ENCODE measurements around the gene DUSP16.
A peak's percentile ranks its signal among the peaks of the same experiment; 100 is the strongest.

The DUSP16 gene, protein sequence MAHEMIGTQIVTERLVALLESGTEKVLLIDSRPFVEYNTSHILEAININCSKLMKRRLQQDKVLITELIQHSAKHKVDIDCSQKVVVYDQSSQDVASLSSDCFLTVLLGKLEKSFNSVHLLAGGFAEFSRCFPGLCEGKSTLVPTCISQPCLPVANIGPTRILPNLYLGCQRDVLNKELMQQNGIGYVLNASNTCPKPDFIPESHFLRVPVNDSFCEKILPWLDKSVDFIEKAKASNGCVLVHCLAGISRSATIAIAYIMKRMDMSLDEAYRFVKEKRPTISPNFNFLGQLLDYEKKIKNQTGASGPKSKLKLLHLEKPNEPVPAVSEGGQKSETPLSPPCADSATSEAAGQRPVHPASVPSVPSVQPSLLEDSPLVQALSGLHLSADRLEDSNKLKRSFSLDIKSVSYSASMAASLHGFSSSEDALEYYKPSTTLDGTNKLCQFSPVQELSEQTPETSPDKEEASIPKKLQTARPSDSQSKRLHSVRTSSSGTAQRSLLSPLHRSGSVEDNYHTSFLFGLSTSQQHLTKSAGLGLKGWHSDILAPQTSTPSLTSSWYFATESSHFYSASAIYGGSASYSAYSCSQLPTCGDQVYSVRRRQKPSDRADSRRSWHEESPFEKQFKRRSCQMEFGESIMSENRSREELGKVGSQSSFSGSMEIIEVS

DNA sequence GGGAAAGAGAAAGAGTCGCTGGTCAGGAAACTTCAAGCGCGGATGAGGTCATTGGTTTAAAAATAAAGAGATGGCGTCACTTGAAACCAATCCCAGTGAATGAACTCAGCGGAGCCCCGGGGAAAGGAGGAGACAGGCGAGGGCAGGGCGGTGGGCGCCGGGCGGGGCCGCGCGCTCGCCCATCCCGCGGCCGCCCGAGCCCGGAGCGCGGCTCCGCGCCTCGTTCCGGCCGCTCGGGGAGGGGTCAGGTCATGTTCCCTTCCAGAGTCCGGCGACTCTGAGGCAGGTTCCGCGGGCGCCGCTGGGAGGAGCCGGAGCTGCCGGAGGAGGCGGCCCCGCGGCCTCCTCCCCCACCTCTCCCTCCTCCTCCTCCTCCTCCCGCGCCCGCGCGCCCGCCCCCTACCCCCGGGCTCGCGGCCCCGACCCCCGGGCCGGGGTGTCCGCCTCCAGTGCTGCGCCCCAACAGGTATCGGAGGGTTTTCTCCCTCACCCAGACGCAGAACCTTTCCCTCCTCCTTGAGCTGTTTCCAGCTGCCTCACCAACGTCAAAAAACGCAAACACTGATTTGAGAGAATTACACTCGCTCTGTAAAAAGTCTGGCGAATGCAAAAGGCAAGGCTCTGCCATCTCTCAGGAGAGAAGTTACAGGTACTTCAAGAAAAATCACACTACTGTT, at the start of gene DUSP16:
Gene DUSP16, minus strand, starts transcription at position 279 of the 677 bp plus-strand sequence. CDS start 41,765 bp downstream, outside the sequence.
- POLR2A ChIA-PET (ENCODE audit: low non-redundant PET), result no interaction called here
- TF ChIP-seq, protein P1, sequence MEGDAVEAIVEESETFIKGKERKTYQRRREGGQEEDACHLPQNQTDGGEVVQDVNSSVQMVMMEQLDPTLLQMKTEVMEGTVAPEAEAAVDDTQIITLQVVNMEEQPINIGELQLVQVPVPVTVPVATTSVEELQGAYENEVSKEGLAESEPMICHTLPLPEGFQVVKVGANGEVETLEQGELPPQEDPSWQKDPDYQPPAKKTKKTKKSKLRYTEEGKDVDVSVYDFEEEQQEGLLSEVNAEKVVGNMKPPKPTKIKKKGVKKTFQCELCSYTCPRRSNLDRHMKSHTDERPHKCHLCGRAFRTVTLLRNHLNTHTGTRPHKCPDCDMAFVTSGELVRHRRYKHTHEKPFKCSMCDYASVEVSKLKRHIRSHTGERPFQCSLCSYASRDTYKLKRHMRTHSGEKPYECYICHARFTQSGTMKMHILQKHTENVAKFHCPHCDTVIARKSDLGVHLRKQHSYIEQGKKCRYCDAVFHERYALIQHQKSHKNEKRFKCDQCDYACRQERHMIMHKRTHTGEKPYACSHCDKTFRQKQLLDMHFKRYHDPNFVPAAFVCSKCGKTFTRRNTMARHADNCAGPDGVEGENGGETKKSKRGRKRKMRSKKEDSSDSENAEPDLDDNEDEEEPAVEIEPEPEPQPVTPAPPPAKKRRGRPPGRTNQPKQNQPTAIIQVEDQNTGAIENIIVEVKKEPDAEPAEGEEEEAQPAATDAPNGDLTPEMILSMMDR (conservative IDR thresholded peaks at IDR 0.05; ENCODE audit: low read depth), result no peak
- peak; percentile 84 for DNase-seq (ENCODE audit: low spot score)
- H3K27ac ChIP-seq, result peak within 1 kb of the TSS; percentile 88
- CTCF ChIA-PET, result interaction anchor here (0.7 to 1.0 kb wide), 3 partner anchors 39 to 176 kb away, joined by 3 read pairs; no protein-coding TSS in a partner anchor

DNA sequence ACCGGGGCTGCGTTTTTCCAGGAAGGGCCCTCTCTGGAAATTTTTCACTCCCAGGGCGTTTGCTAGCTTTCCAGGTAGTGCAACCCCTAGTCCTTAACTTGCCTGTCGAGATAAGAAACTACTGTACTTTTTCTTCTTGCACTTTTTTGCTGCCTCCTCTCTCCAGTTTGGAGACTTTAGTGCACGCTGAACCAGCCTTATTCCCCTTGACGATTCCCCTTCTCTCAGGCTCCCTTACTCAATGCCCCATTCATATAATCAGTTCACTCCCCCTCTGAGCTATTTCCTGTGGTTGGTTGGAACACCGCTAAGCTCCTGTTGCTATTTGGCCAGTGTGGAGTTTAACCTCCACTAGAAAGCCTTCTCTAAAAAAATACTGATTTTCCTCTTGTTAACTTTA, 49.7 kb upstream of the DUSP16 start:
- ChIA-PET CTCF (interaction anchor here (0.7 kb wide), 1 partner anchor 227 kb away, joined by 5 read pairs; no protein-coding TSS in a partner anchor), POLR2A (ENCODE audit: low non-redundant PET) (no interaction called here)
- peak overlapping the region; percentile 90 for H3K27ac ChIP-seq
- TF ChIP-seq, protein P1 (conservative IDR thresholded peaks at IDR 0.05; ENCODE audit: low read depth), result no peak
- DNase-seq (ENCODE audit: low spot score), result peak; percentile 34

DNA sequence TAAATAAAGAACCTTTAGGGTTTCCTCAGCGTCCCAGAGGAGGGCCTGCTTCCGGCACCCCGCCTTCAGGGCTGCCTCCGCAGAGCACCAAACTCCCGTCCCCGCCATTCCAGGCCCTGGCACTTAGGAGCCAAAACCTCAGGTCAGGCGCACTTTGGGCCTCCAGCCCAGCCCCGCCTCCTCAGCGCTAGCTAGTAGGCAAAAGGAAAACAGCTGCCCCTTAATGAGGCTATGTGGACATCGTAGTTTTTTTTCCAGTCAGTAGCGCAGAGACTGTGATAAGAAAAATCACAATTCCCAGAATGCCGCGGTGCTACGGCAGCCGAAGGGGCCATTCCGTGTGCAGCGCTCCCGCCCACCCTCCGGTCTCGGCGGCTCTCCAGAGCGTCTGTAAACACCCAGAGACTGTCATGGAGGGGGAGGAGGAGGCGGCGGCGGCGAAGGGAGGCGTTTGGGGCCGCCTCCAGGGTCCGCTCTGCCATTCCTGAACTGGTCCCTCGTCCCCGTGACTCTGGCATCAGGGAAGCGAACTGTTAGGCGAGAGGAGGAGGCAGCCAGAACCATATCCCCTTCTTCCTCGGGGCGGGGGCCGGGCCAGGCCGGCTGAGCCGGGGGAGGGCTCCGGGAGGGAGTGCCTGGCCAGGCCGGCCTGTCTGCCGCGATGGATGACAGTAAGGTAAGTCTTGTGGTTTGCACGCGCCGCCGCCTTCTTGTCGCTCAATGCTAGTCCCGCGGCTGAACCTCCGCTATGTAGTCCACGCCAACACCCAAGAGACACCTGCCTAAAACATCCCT, 49.0 kb upstream of the DUSP16 start, which contains the start of gene CREBL2:
Gene CREBL2, plus strand, starts transcription at position 365 of the 795 bp plus-strand sequence. Its CDS starts 297 bp downstream, at position 662.
- ChIA-PET POLR2A (ENCODE audit: low non-redundant PET) (no interaction called here), CTCF (interaction anchor here (0.7 kb wide), 1 partner anchor 226 kb away, joined by 5 read pairs; no protein-coding TSS in a partner anchor)
- H3K27ac ChIP-seq, result peak within 1 kb of the TSS; percentile 90
- TF ChIP-seq, protein P1 (conservative IDR thresholded peaks at IDR 0.05; ENCODE audit: low read depth), result no peak
- DNase-seq (ENCODE audit: low spot score), result peak; percentile 85

DNA sequence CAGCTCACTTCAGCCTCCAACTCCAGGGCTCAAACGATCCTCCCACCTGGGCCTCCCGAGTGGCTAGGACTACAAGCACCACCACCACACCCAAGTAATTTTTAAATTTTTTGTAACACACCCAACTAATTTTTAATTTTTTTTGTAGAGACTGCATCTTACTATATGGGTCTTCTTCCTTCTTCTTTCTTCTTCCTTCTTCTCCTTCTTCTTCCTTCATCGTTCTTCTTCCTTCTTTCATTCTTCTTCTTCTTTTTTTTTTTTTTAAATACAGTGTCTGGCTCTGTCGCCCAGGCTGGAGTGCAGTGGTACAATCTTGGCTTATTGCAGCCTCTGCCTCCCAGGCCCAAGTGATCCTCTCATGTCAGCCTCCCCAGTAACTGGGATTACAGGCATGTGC, 48.0 kb upstream of the DUSP16 start:
- CTCF ChIA-PET, result no interaction called here

DNA sequence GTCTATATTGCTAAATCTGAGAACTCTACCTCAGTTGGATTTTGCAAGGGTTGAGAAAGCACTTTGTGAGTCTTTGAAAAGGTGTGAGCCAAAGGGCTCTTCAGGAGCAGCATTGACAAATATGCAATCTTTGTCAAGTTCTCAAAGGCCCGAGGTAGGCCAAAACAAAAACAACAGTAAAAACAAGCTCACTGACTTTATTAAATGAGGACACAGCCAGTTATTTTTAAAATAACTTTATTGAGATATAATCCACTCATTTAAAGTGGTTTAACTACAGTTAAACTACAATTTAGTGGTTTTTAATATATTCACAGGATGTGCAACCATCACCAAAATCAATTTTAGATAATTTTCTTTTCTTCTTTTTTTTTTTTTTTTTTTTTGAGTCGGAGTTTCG, 47.0 kb upstream of the DUSP16 start:
- H3K27ac ChIP-seq, result no peak overlapping the region
- no peak for DNase-seq (ENCODE audit: low spot score)
- CTCF ChIA-PET, result interaction anchor here (1.9 kb wide), 1 partner anchor 233 kb away, joined by 8 read pairs; no protein-coding TSS in a partner anchor
- POLR2A ChIA-PET (ENCODE audit: low non-redundant PET), result interaction anchor here (0.7 kb wide), 1 partner anchor 106 kb away, joined by 5 read pairs; no protein-coding TSS in a partner anchor
- TF ChIP-seq, protein P1 (conservative IDR thresholded peaks at IDR 0.05; ENCODE audit: low read depth), result no peak

More for the DNA sequence above, 48.0 kb upstream of the DUSP16 start:
- TF ChIP-seq, protein P1 (conservative IDR thresholded peaks at IDR 0.05; ENCODE audit: low read depth), result no peak
- POLR2A ChIA-PET (ENCODE audit: low non-redundant PET), result no interaction called here
- H3K27ac ChIP-seq, result peak overlapping the region; percentile 90
- no peak for DNase-seq (ENCODE audit: low spot score)
